ENCODE results near the gene VPS16. TPM values are rescaled to one million over a fixed set of nuclear protein-coding genes. Genes with fewer than 3 reads are reported as not detected.
A peak's percentile ranks its signal among the peaks of the same experiment; 100 is the strongest.

Gene VPS16
- total and polyA plus RNA-seq, 2 donors = 22.2 to 33.2 TPM

- Histone ChIP-seq H3K36me3 (ENCODE audit: insufficient read depth) (no peaks in the 10 kb centered on the region), H3K27ac (ENCODE audit: low read depth) (no peak overlapping the region), H3K4me1 (ENCODE audit: insufficient read depth) (no peaks in the 10 kb centered on the region), H3K4me3 (ENCODE audit: low read depth, low read length) (peak overlapping the region; percentile 98)
- DNase-seq (ENCODE audit: extremely low spot score) = no peak
- under 1% methylated on average over 29 of the region's 29 CpGs for WGBS
Observed at GRCh38 chr20:2873747-2874041, 33.1 kb downstream of the VPS16 start.

GRCh38 chr20:2874456-2874855 lies 33.9 kb downstream of the VPS16 start:
- Histone ChIP-seq H3K27ac (ENCODE audit: low read depth) (no peak overlapping the region), H3K36me3 (ENCODE audit: insufficient read depth) (no peaks in the 10 kb centered on the region), H3K4me3 (ENCODE audit: low read depth, low read length) (peak overlapping the region; percentile 98), H3K4me1 (ENCODE audit: insufficient read depth) (no peaks in the 10 kb centered on the region)
- no peak for DNase-seq (ENCODE audit: extremely low spot score)
- 25% methylated on average over 7 of the region's 7 CpGs for WGBS

GRCh38 chr20:2875690-2876203 lies 35.2 kb downstream of the VPS16 start:
- DNase-seq (ENCODE audit: extremely low spot score) = no peak
- no peak overlapping the region for H3K27ac ChIP-seq (ENCODE audit: low read depth)
- H3K4me1 ChIP-seq (ENCODE audit: insufficient read depth) = no peaks in the 10 kb centered on the region
- WGBS = 93% methylated on average over 5 of the region's 5 CpGs
- H3K36me3 ChIP-seq (ENCODE audit: insufficient read depth) = no peaks in the 10 kb centered on the region
- no peak overlapping the region for H3K4me3 ChIP-seq (ENCODE audit: low read depth, low read length)

GRCh38 chr20:2878515-2878914 lies 38.0 kb downstream of the VPS16 start:
- Histone ChIP-seq H3K27ac (ENCODE audit: low read depth) (no peak overlapping the region), H3K4me1 (ENCODE audit: insufficient read depth) (no peaks in the 10 kb centered on the region), H3K36me3 (ENCODE audit: insufficient read depth) (no peaks in the 10 kb centered on the region), H3K4me3 (ENCODE audit: low read depth, low read length) (no peak overlapping the region)
- no peak for DNase-seq (ENCODE audit: extremely low spot score)
- 97% methylated on average over 1 of the region's 1 CpG for WGBS

GRCh38 chr20:2879146-2879545 lies 38.6 kb downstream of the VPS16 start:
- DNase-seq (ENCODE audit: extremely low spot score) = no peak
- WGBS = 42% methylated on average over 3 of the region's 3 CpGs

GRCh38 chr20:2880650-2881049 lies 40.1 kb downstream of the VPS16 start:
- Histone ChIP-seq H3K4me1 (ENCODE audit: insufficient read depth) (no peaks in the 10 kb centered on the region), H3K36me3 (ENCODE audit: insufficient read depth) (no peaks in the 10 kb centered on the region), H3K4me3 (ENCODE audit: low read depth, low read length) (no peak overlapping the region), H3K27ac (ENCODE audit: low read depth) (no peak overlapping the region)
- no peak for DNase-seq (ENCODE audit: extremely low spot score)
- WGBS = 94% methylated on average over 7 of the region's 7 CpGs

More at GRCh38 chr20:2879146-2879545, 38.6 kb downstream of the VPS16 start:
- Histone ChIP-seq H3K4me1 (ENCODE audit: insufficient read depth) (no peaks in the 10 kb centered on the region), H3K36me3 (ENCODE audit: insufficient read depth) (no peaks in the 10 kb centered on the region), H3K27ac (ENCODE audit: low read depth) (no peak overlapping the region), H3K4me3 (ENCODE audit: low read depth, low read length) (no peak overlapping the region)

GRCh38 chr20:2883726-2884637 lies 43.4 kb downstream of the VPS16 start:
- no peaks in the 10 kb centered on the region for H3K36me3 ChIP-seq (ENCODE audit: insufficient read depth)
- 61% methylated on average over 3 of the region's 3 CpGs for WGBS
- H3K27ac ChIP-seq (ENCODE audit: low read depth) = no peak overlapping the region
- H3K4me3 ChIP-seq (ENCODE audit: low read depth, low read length) = no peak overlapping the region
- DNase-seq (ENCODE audit: extremely low spot score) = no peak
- no peaks in the 10 kb centered on the region for H3K4me1 ChIP-seq (ENCODE audit: insufficient read depth)

GRCh38 chr20:2887715-2888114 lies 47.2 kb downstream of the VPS16 start:
- H3K4me3 ChIP-seq (ENCODE audit: low read depth, low read length) = no peak overlapping the region
- no peak for DNase-seq (ENCODE audit: extremely low spot score)
- no peaks in the 10 kb centered on the region for H3K4me1 ChIP-seq (ENCODE audit: insufficient read depth)
- H3K27ac ChIP-seq (ENCODE audit: low read depth) = no peak overlapping the region
- no peaks in the 10 kb centered on the region for H3K36me3 ChIP-seq (ENCODE audit: insufficient read depth)
- WGBS = 87% methylated on average over 3 of the region's 3 CpGs

GRCh38 chr20:2888224-2888955 lies 47.8 kb downstream of the VPS16 start:
- Histone ChIP-seq H3K4me3 (ENCODE audit: low read depth, low read length) (no peak overlapping the region), H3K36me3 (ENCODE audit: insufficient read depth) (no peaks in the 10 kb centered on the region), H3K4me1 (ENCODE audit: insufficient read depth) (no peaks in the 10 kb centered on the region), H3K27ac (ENCODE audit: low read depth) (no peak overlapping the region)
- DNase-seq (ENCODE audit: extremely low spot score) = no peak
- 93% methylated on average over 4 of the region's 4 CpGs for WGBS

- H3K36me3 ChIP-seq (ENCODE audit: insufficient read depth) = no peaks in the 10 kb centered on the region
- 45% methylated on average over 1 of the region's 1 CpG for WGBS
- no peak overlapping the region for H3K27ac ChIP-seq (ENCODE audit: low read depth)
- no peaks in the 10 kb centered on the region for H3K4me1 ChIP-seq (ENCODE audit: insufficient read depth)
- DNase-seq (ENCODE audit: extremely low spot score) = no peak
- no peak overlapping the region for H3K4me3 ChIP-seq (ENCODE audit: low read depth, low read length)
Observed at GRCh38 chr20:2889209-2889608, 48.7 kb downstream of the VPS16 start.

- Histone ChIP-seq H3K36me3 (ENCODE audit: insufficient read depth) (no peaks in the 10 kb centered on the region), H3K4me3 (ENCODE audit: low read depth, low read length) (no peak overlapping the region), H3K27ac (ENCODE audit: low read depth) (no peak overlapping the region), H3K4me1 (ENCODE audit: insufficient read depth) (no peaks in the 10 kb centered on the region)
- 96% methylated on average over 3 of the region's 3 CpGs for WGBS
- no peak for DNase-seq (ENCODE audit: extremely low spot score)
Observed at GRCh38 chr20:2889797-2890196, 49.3 kb downstream of the VPS16 start.

GRCh38 chr20:2890742-2891141 lies 50.2 kb downstream of the VPS16 start:
- H3K27ac ChIP-seq (ENCODE audit: low read depth) = no peak overlapping the region
- H3K4me3 ChIP-seq (ENCODE audit: low read depth, low read length) = no peak overlapping the region
- no peaks in the 10 kb centered on the region for H3K4me1 ChIP-seq (ENCODE audit: insufficient read depth)
- no peak for DNase-seq (ENCODE audit: extremely low spot score)
- 67% methylated on average over 2 of the region's 2 CpGs for WGBS
- H3K36me3 ChIP-seq (ENCODE audit: insufficient read depth) = no peaks in the 10 kb centered on the region

- no peak overlapping the region for H3K27ac ChIP-seq (ENCODE audit: low read depth)
- DNase-seq (ENCODE audit: extremely low spot score) = no peak
- no peak overlapping the region for H3K4me3 ChIP-seq (ENCODE audit: low read depth, low read length)
- 73% methylated on average over 2 of the region's 2 CpGs for WGBS
- H3K4me1 ChIP-seq (ENCODE audit: insufficient read depth) = no peaks in the 10 kb centered on the region
- no peaks in the 10 kb centered on the region for H3K36me3 ChIP-seq (ENCODE audit: insufficient read depth)
Observed at GRCh38 chr20:2891343-2891742, 50.8 kb downstream of the VPS16 start.

- Histone ChIP-seq H3K4me3 (ENCODE audit: low read depth, low read length) (no peak overlapping the region), H3K27ac (ENCODE audit: low read depth) (no peak overlapping the region), H3K4me1 (ENCODE audit: insufficient read depth) (no peaks in the 10 kb centered on the region), H3K36me3 (ENCODE audit: insufficient read depth) (no peaks in the 10 kb centered on the region)
- WGBS = 96% methylated on average over 3 of the region's 3 CpGs
- DNase-seq (ENCODE audit: extremely low spot score) = no peak
Observed at GRCh38 chr20:2892376-2892775, 51.8 kb downstream of the VPS16 start.

Data from urinary bladder (tissue), 4 donors.